H7 (cell line): ENCODE measurements around the gene TCAF2. TPM values are rescaled to one million over a fixed set of nuclear protein-coding genes. Genes with fewer than 3 reads are reported as not detected.
"Not testable (repeated sequence)": the region's sequence is repeated elsewhere in the genome, so short reads cannot be mapped to it uniquely, and the experiment has no call there.

Experiments used
- DNase-seq: peaks from one replicate; pipeline ENCODE4 v3.0.0; 2012
- H3K27me3 ChIP-seq: 2 replicates; pipeline ENCODE4 v1.6.0; 2011; ENCODE audit warnings: mild to moderate bottlenecking, low read length; ENCODE audit not compliant: control insufficient read depth, insufficient read depth
- H3K36me3 ChIP-seq: replicated peaks from 2 replicates; pipeline ENCODE4 v1.5.1; 2011; ENCODE audit warnings: low read length; ENCODE audit not compliant: control insufficient read depth, insufficient read depth
- H3K4me3 ChIP-seq: 2 replicates; pipeline ENCODE4 v1.5.1; 2011; ENCODE audit warnings: low read depth, mild to moderate bottlenecking, control low read depth, low read length, moderate library complexity; ENCODE audit not compliant: insufficient read depth
- total RNA-seq: library from RNA; depleted of rRNA; stranded (reverse); fragments of >200 nt; shearing (Covaris generic); gene quantifications from 2 replicates; pipeline ENCODE4 v1.2.3, GENCODE V29; 2014; rRNA removed

TCAF2 gene
- total RNA-seq, 1 experiment from 2014 or later = 0.10 TPM

GRCh38 chr7:143635364-143636240, 14.8 kb downstream of the TCAF2 start:
- H3K4me3 ChIP-seq, H3K27me3 ChIP-seq, DNase-seq, H3K36me3 ChIP-seq: not testable (repeated sequence)

GRCh38 chr7:143639372-143639771, 18.6 kb downstream of the TCAF2 start:
- not testable (repeated sequence) for H3K4me3 ChIP-seq, H3K36me3 ChIP-seq, DNase-seq, H3K27me3 ChIP-seq

GRCh38 chr7:143640528-143641189, 19.9 kb downstream of the TCAF2 start:
- H3K4me3 ChIP-seq, H3K36me3 ChIP-seq, H3K27me3 ChIP-seq, DNase-seq: not testable (repeated sequence)

GRCh38 chr7:143646598-143646997, 25.8 kb downstream of the TCAF2 start:
- H3K4me3 ChIP-seq, H3K36me3 ChIP-seq, H3K27me3 ChIP-seq, DNase-seq: not testable (repeated sequence)

- not testable (repeated sequence) for H3K36me3 ChIP-seq, DNase-seq, H3K27me3 ChIP-seq, H3K4me3 ChIP-seq
Observed at GRCh38 chr7:143649902-143650301, 29.1 kb downstream of the TCAF2 start.

GRCh38 chr7:143650447-143650846, 29.7 kb downstream of the TCAF2 start:
- not testable (repeated sequence) for DNase-seq, H3K36me3 ChIP-seq, H3K4me3 ChIP-seq, H3K27me3 ChIP-seq

Other genes starting within 250 kb of the TCAF2 start
- 84.6 and 97.1 TPM in 2 replicates for gene ZYX, start 239.6 kb upstream of the TCAF2 start, total RNA-seq
- 176 and 189 TPM in 2 replicates for gene EPHA1, start 212.1 kb upstream of the TCAF2 start, total RNA-seq
- not detected in 2 replicates for gene TAS2R60, start 177.5 kb upstream of the TCAF2 start, total RNA-seq
- gene TAS2R41, start 143.1 kb upstream of the TCAF2 start, total RNA-seq = 0.10 TPM in 1 of 2 replicates, not detected in the other
- 0.28 and 1.7 TPM in 2 replicates for gene CTAGE15, start 49.2 kb upstream of the TCAF2 start, total RNA-seq
- gene CTAGE6, start 136.7 kb downstream of the TCAF2 start, total RNA-seq = not detected in 2 replicates